ENCODE measurements around the gene CALML4.

Gene CALML4

DNA sequence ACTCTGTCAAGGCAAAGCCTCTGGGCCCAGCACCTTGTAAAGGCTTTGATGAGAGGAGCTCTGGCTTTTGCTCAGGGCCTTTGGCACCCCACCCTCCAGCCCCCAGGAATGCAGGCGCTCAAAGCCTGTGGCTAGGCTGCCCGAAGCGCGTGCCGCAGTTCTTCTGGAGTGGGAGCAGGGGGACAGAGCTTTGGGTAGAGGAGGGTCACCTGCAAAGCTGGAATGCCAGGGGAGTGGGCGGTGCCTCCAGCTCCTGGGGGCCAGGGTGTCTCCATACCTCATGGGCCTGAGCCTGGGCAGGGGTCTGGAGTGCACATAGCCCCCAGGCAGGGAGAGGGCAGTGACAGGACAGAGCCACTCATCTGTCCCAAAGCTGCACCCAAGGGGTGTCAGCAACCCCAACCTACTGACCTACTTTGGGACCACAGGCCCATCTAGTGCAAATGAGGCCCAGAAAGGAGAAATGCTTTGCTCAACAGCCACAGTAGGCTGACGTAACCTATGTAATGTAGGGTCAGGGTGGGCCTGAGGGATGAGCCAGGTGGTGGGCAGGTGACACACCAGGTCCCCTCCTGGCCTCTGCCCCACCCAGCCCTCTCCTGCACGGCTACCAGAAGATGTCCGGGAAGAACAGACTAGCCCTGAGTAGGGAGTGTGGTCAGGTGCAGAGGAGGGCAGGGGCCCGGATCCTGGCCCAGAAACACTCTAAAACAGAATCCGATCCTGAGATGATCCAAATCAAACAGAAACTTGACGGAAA lies 2.2 kb upstream of the CALML4 start:
- H3K4me3 ChIP-seq (ENCODE audit: low read depth, low read length), result no peak overlapping the region
- H3K4me1 ChIP-seq, result peaks cover 2% of the 10 kb centered on the region
- H3K36me3 ChIP-seq (ENCODE audit: control insufficient read depth, insufficient read depth, low read length), result no peaks in the 10 kb centered on the region
- H3K79me2 ChIP-seq, result no peaks in the 10 kb centered on the region
- no peak overlapping the region for H3K27ac ChIP-seq
- H3K27me3 ChIP-seq (ENCODE audit: control insufficient read depth, insufficient read depth, low read length), result no peaks in the 10 kb centered on the region
- TF ChIP-seq, protein P1, sequence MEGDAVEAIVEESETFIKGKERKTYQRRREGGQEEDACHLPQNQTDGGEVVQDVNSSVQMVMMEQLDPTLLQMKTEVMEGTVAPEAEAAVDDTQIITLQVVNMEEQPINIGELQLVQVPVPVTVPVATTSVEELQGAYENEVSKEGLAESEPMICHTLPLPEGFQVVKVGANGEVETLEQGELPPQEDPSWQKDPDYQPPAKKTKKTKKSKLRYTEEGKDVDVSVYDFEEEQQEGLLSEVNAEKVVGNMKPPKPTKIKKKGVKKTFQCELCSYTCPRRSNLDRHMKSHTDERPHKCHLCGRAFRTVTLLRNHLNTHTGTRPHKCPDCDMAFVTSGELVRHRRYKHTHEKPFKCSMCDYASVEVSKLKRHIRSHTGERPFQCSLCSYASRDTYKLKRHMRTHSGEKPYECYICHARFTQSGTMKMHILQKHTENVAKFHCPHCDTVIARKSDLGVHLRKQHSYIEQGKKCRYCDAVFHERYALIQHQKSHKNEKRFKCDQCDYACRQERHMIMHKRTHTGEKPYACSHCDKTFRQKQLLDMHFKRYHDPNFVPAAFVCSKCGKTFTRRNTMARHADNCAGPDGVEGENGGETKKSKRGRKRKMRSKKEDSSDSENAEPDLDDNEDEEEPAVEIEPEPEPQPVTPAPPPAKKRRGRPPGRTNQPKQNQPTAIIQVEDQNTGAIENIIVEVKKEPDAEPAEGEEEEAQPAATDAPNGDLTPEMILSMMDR (IDR thresholded peaks at IDR 0.05), result no peak
- H2AFZ ChIP-seq, result no peak overlapping the region
- H3K9me3 ChIP-seq (ENCODE audit: control insufficient read depth, low read length), result no peaks in the 10 kb centered on the region
- H3K4me2 ChIP-seq (ENCODE audit: low read length), result no peak overlapping the region
- H3K9ac ChIP-seq, result no peak overlapping the region

DNA sequence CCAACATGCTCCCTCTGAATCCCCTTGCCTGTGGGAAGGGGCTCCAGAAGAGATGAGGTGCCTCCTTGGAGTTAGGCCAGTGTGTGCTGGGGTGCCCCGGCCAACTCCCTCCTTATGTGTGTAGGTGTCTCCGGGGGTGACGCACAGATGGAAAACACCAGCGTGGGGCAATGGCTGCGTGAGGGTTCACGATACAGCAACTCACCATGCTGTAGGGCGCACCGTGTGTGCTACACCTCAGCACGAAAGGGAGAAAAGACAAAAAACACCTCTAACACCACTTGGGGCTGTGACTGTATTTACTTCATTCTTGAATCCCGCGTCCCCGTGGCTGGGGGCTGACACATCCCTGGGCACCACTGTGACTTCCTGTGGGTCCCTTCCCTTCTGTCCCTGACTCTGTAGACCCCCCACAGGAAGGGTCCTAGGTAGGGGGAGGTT lies 1.6 kb upstream of the CALML4 start:
- no peak overlapping the region for H3K27ac ChIP-seq
- H2AFZ ChIP-seq, result no peak overlapping the region
- no peaks in the 10 kb centered on the region for H3K36me3 ChIP-seq (ENCODE audit: control insufficient read depth, insufficient read depth, low read length)
- TF ChIP-seq, protein P1 (IDR thresholded peaks at IDR 0.05), result no peak
- no peaks in the 10 kb centered on the region for H3K9me3 ChIP-seq (ENCODE audit: control insufficient read depth, low read length)
- H3K27me3 ChIP-seq (ENCODE audit: control insufficient read depth, insufficient read depth, low read length), result no peaks in the 10 kb centered on the region
- peaks cover 2% of the 10 kb centered on the region for H3K4me1 ChIP-seq
- no peaks in the 10 kb centered on the region for H3K79me2 ChIP-seq
- H3K4me2 ChIP-seq (ENCODE audit: low read length), result no peak overlapping the region
- H3K9ac ChIP-seq, result no peak overlapping the region
- H3K4me3 ChIP-seq (ENCODE audit: low read depth, low read length), result no peak overlapping the region

DNA sequence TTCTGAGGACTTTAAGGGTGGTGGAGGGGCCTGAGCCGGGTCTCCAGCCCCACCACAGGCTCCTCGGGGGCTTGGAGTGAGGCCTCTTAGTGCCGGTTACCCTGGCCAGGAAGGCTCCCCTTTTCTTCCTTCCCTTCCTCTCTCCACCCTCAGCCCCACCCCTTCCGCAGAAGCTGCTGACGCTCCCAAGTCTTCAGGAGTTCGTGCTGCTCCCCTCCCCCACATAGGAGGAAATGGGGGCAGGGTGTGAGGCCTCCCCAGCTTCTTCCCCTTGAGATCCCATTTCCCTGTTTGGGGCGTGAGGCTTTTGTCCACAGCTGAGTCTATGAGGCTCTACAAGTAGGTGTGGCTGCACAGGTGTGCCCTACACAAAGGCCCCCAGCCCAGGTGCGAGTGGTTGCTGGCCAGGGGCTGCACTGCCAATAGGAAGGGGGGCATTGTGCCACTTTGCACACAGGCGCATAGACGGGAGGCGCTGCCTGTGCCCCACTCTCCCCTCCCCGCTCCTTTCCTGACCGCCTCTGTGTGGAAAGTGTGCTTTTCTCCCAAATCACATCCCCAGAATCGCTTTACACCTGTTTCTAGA lies 915 bp upstream of the CALML4 start:
- H3K27me3 ChIP-seq (ENCODE audit: control insufficient read depth, insufficient read depth, low read length), result no peaks in the 10 kb centered on the region
- no peak overlapping the region for H2AFZ ChIP-seq
- H3K36me3 ChIP-seq (ENCODE audit: control insufficient read depth, insufficient read depth, low read length), result no peaks in the 10 kb centered on the region
- peaks cover 2% of the 10 kb centered on the region for H3K4me1 ChIP-seq
- H3K27ac ChIP-seq, result no peak overlapping the region
- no peak overlapping the region for H3K4me2 ChIP-seq (ENCODE audit: low read length)
- no peaks in the 10 kb centered on the region for H3K79me2 ChIP-seq
- no peak overlapping the region for H3K9ac ChIP-seq
- H3K9me3 ChIP-seq (ENCODE audit: control insufficient read depth, low read length), result no peaks in the 10 kb centered on the region
- no peak overlapping the region for H3K4me3 ChIP-seq (ENCODE audit: low read depth, low read length)
- TF ChIP-seq, protein P1 (IDR thresholded peaks at IDR 0.05), result no peak

DNA sequence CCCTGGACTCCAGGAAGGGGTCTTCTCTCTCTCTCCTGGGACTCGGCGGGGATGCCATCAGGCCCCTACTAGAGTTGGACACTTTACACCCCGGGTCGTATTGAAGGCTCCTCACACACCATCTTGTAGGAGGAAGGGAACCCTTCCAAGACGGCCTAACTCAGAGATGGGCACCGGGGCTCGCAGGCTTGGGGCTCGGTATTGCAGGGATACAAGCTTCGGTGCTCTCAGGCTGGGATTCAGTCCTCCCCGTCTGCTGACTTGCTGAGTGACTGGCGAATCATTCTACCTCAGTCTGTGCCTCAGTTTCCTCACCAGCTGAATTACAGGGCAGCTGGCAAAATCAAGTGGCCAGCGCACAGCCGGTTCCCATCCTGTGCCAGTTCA lies 419 bp upstream of the CALML4 start:
- no peak overlapping the region for H3K4me2 ChIP-seq (ENCODE audit: low read length)
- no peak overlapping the region for H3K4me3 ChIP-seq (ENCODE audit: low read depth, low read length)
- TF ChIP-seq, protein P1 (IDR thresholded peaks at IDR 0.05), result no peak
- no peak overlapping the region for H3K9ac ChIP-seq
- no peak overlapping the region for H2AFZ ChIP-seq
- no peak overlapping the region for H3K27ac ChIP-seq
- H3K4me1 ChIP-seq, result peaks cover 2% of the 10 kb centered on the region
- H3K36me3 ChIP-seq (ENCODE audit: control insufficient read depth, insufficient read depth, low read length), result no peaks in the 10 kb centered on the region
- no peaks in the 10 kb centered on the region for H3K79me2 ChIP-seq
- H3K27me3 ChIP-seq (ENCODE audit: control insufficient read depth, insufficient read depth, low read length), result no peaks in the 10 kb centered on the region
- no peaks in the 10 kb centered on the region for H3K9me3 ChIP-seq (ENCODE audit: control insufficient read depth, low read length)

All from parathyroid adenoma (tissue), 2 donors.